Measurements from ENCODE around the gene PTPRN2. TPM values are rescaled to one million over a fixed set of nuclear protein-coding genes. Genes with fewer than 3 reads are reported as not detected.

PTPRN2 gene
- polyA plus RNA-seq, 1 of the 3 experiments (the other 2 are of a cell fraction) = 4.0 TPM

GRCh38 chr7:158010961-158011693, 576.5 kb downstream of the PTPRN2 start:
- no peak overlapping the region for H2AFZ ChIP-seq (ENCODE audit: low read depth)
- no peak for DNase-seq
- H3K9me2 ChIP-seq = no peaks in the 10 kb centered on the region
- H4K20me1 ChIP-seq (ENCODE audit: insufficient read depth) = no peaks in the 10 kb centered on the region
- 33% methylated on average over 11 of the region's 11 CpGs for WGBS (ENCODE audit: low lambda C conversion rate)
- POLR2A ChIA-PET = no interaction called here
- H3K4me1 ChIP-seq (ENCODE audit: control insufficient read depth in 1 of 2, insufficient read depth in 2 of 2, low read depth in 1 of 2, low read length in 1 of 2) = peaks cover 0 to 5% of the 10 kb centered on the region in 2 experiments; a peak in 1 of 4 replicates
- no peak overlapping the region for H3K4me3 ChIP-seq (ENCODE audit: low read depth in 2 of 2, low read length in 1 of 2)
- H3K27me3 ChIP-seq (ENCODE audit: insufficient read depth) = no peaks in the 10 kb centered on the region
- H3K9ac ChIP-seq = no peak overlapping the region
- H3K79me2 ChIP-seq (ENCODE audit: insufficient read depth) = no peaks in the 10 kb centered on the region
- H3K27ac ChIP-seq (ENCODE audit: low read depth in 2 of 2, low read length in 1 of 2) = no peak overlapping the region
- H3K4me2 ChIP-seq = no peak overlapping the region
- 0 out of 2 replicates have a peak, but pooled peaks cover 3% of the 10 kb centered on the region for H3K9me3 ChIP-seq
- no peaks in the 10 kb centered on the region for H3K36me3 ChIP-seq (replicated peaks in 1 of 2; ENCODE audit: control insufficient read depth in 1 of 2, insufficient read depth in 2 of 2, low read length in 1 of 2)
- no peak for TF ChIP-seq MXI1 (IDR thresholded peaks at IDR 0.05; ENCODE audit: low read depth, low read length)
- TF ChIP-seq RAD21 (IDR thresholded peaks at IDR 0.05; ENCODE audit: low read length) = peak; percentile 42; the same call in 1 of the 2 replicates
- no peak for TF ChIP-seq CHD2 (IDR thresholded peaks at IDR 0.05; ENCODE audit: low read length, partially characterized antibody)
- TF ChIP-seq FOXJ3 (CRISPR knock-in tag; IDR thresholded peaks at IDR 0.05) = no peak
- CTCF ChIA-PET = interaction anchor here (0.7 to 1.8 kb wide), 3 partner anchors 9 to 343 kb away, joined by 3 to 8 read pairs (median 3); no protein-coding TSS in a partner anchor
- no peaks in the 10 kb centered on the region for H3F3A ChIP-seq (replicated peaks; ENCODE audit: insufficient read depth)

DNA sequence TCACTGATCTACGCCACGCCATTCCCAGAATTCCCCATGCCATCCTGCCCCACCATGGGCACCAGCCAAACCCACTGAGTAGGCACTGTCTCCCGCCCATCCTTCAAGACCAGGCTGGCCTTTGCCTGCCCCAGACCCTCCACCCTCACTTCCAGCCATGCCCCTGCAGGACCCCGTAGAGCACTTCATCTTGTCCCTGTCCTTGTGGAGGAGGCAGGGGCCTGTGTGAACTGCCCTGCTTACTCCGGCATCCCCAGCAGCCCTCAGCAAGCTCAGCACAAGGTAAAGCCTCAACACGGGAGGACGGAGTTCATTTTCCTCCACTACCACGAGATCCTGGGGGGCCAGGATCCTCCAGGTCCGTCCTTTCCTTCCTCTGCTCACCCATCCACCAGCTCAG, 577.7 kb downstream of the PTPRN2 start:
- 18% methylated on average over 9 of the region's 9 CpGs for WGBS (ENCODE audit: low lambda C conversion rate)
- Histone ChIP-seq H3K9me3 (0 out of 2 replicates have a peak, but pooled peaks cover 3% of the 10 kb centered on the region), H3K9ac (no peak overlapping the region), H3K4me3 (ENCODE audit: low read depth in 2 of 2, low read length in 1 of 2) (no peak overlapping the region), H3K27me3 (ENCODE audit: insufficient read depth) (no peaks in the 10 kb centered on the region), H3K4me2 (no peak overlapping the region), H2AFZ (ENCODE audit: low read depth) (no peak overlapping the region), H3K79me2 (ENCODE audit: insufficient read depth) (no peaks in the 10 kb centered on the region), H3F3A (replicated peaks; ENCODE audit: insufficient read depth) (no peaks in the 10 kb centered on the region), H3K36me3 (replicated peaks in 1 of 2; ENCODE audit: control insufficient read depth in 1 of 2, insufficient read depth in 2 of 2, low read length in 1 of 2) (no peaks in the 10 kb centered on the region), H3K9me2 (no peaks in the 10 kb centered on the region), H3K27ac (ENCODE audit: low read depth in 2 of 2, low read length in 1 of 2) (no peak overlapping the region), H3K4me1 (ENCODE audit: control insufficient read depth in 1 of 2, insufficient read depth in 2 of 2, low read depth in 1 of 2, low read length in 1 of 2) (no peaks in the 10 kb centered on the region), H4K20me1 (ENCODE audit: insufficient read depth) (no peaks in the 10 kb centered on the region)
- POLR2A ChIA-PET = no interaction called here
- CTCF ChIA-PET = interaction anchor here (1.0 to 1.3 kb wide), 2 partner anchors 17 to 80 kb away, joined by 3 to 4 read pairs; no protein-coding TSS in a partner anchor
- DNase-seq = no peak
- TF ChIP-seq ZBTB33 (IDR thresholded peaks at IDR 0.05; ENCODE audit: borderline replicate concordance, low read depth) (no peak), FOXM1 (IDR thresholded peaks at IDR 0.05; ENCODE audit: low read depth) (no peak)

- POLR2A ChIA-PET = no interaction called here
- TF ChIP-seq TEAD4 (IDR thresholded peaks at IDR 0.05; ENCODE audit: borderline replicate concordance, insufficient read depth) = no peak
- H2AFZ ChIP-seq (ENCODE audit: low read depth) = no peak overlapping the region
- no peaks in the 10 kb centered on the region for H3K36me3 ChIP-seq (replicated peaks in 1 of 2; ENCODE audit: control insufficient read depth in 1 of 2, insufficient read depth in 2 of 2, low read length in 1 of 2)
- no peaks in the 10 kb centered on the region for H3K79me2 ChIP-seq (ENCODE audit: insufficient read depth)
- H4K20me1 ChIP-seq (ENCODE audit: insufficient read depth) = no peaks in the 10 kb centered on the region
- H3F3A ChIP-seq (replicated peaks; ENCODE audit: insufficient read depth) = no peaks in the 10 kb centered on the region
- no peak overlapping the region for H3K4me3 ChIP-seq (ENCODE audit: low read depth in 2 of 2, low read length in 1 of 2)
- CTCF ChIA-PET = interaction anchor here (1.5 kb wide), 1 partner anchor 23 kb away, joined by 3 read pairs; no protein-coding TSS in a partner anchor
- H3K9ac ChIP-seq = no peak overlapping the region
- no peak overlapping the region for H3K27ac ChIP-seq (ENCODE audit: low read depth in 2 of 2, low read length in 1 of 2)
- no peak for DNase-seq
- 0 out of 2 replicates have a peak, but pooled peaks cover 3% of the 10 kb centered on the region for H3K9me3 ChIP-seq
- H3K9me2 ChIP-seq = no peaks in the 10 kb centered on the region
- 64% methylated on average over 12 of the region's 12 CpGs for WGBS (ENCODE audit: low lambda C conversion rate)
- no peak overlapping the region for H3K4me2 ChIP-seq
- no peaks in the 10 kb centered on the region for H3K27me3 ChIP-seq (ENCODE audit: insufficient read depth)
- no peaks in the 10 kb centered on the region for H3K4me1 ChIP-seq (ENCODE audit: control insufficient read depth in 1 of 2, insufficient read depth in 2 of 2, low read depth in 1 of 2, low read length in 1 of 2)
Observed at GRCh38 chr7:158008267-158008666, 579.4 kb downstream of the PTPRN2 start.
